Liver (tissue), 9 donors: ENCODE data around the gene TFE3. TPM values are rescaled to one million over a fixed set of nuclear protein-coding genes. Genes with fewer than 3 reads are reported as not detected.

ENCODE experiments used
- DNase-seq: peaks from one replicate; pipeline ENCODE4 v3.0.0-alpha.2; 2017; ENCODE audit warnings: low spot score
- H3K27ac ChIP-seq, 2 donors: one replicate each; pipeline ENCODE4 v1.7.0; 2013; ENCODE audit warnings: inconsistent platforms in 2 of 2, low read length in 2 of 2, control low read depth in 1 of 2, low read depth in 1 of 2, mild to moderate bottlenecking in 1 of 2
- H3K27me3 ChIP-seq, 4 donors: one replicate each; pipeline versions ENCODE4 v1.6.1 to v1.7.0; 2013; ENCODE audit warnings: low read length in 3 of 4, inconsistent platforms in 1 of 4, mild to moderate bottlenecking in 1 of 4, moderate library complexity in 1 of 4; ENCODE audit not compliant: control insufficient read depth in 4 of 4, insufficient read depth in 4 of 4
- H3K36me3 ChIP-seq, 4 donors: one replicate each; pipeline versions ENCODE4 v1.6.1 to v1.7.0; 2013; ENCODE audit warnings: low read length in 3 of 4, mild to moderate bottlenecking in 3 of 4, low read depth in 1 of 4, moderate library complexity in 1 of 4; ENCODE audit not compliant: control insufficient read depth in 4 of 4, insufficient read depth in 3 of 4
- H3K4me1 ChIP-seq, 4 donors: one replicate each; pipeline versions ENCODE4 v1.6.1 to v1.7.0; 2013; ENCODE audit warnings: low read length in 3 of 4, mild to moderate bottlenecking in 3 of 4, moderate library complexity in 1 of 4; ENCODE audit not compliant: control insufficient read depth in 4 of 4, insufficient read depth in 4 of 4
- H3K4me3 ChIP-seq, 3 donors: one replicate each; pipeline versions ENCODE4 v1.6.1 to v1.7.0; 2013; ENCODE audit warnings: low read length in 3 of 3, control low read depth in 1 of 3, low read depth in 1 of 3, mild to moderate bottlenecking in 1 of 3
- H3K9ac ChIP-seq, 2 donors: one replicate each; pipeline ENCODE4 v1.7.0; 2013; ENCODE audit warnings: low read length in 2 of 2, mild to moderate bottlenecking in 2 of 2, moderate library complexity in 2 of 2, control low read depth in 1 of 2, low read depth in 1 of 2
- H3K9me3 ChIP-seq, 4 donors: one replicate each; pipeline versions ENCODE4 v1.6.1 to v1.7.0; 2013; ENCODE audit warnings: low read length in 3 of 4; ENCODE audit not compliant: control insufficient read depth in 4 of 4
- EGR1 ChIP-seq, 2 donors: IDR thresholded peaks; 2 replicates each; pipeline ENCODE4 v1.6.1; 2016 to 2018; ENCODE audit warnings: antibody characterized with exemption in 2 of 2, low read depth in 2 of 2
- FOXA1 ChIP-seq: IDR thresholded peaks from 2 replicates; pipeline ENCODE4 v1.6.1; 2016; ENCODE audit warnings: antibody characterized with exemption
- FOXA2 ChIP-seq: IDR thresholded peaks from 2 replicates; pipeline ENCODE4 v1.6.1; 2016; ENCODE audit warnings: antibody characterized with exemption
- GABPA ChIP-seq, 2 donors: IDR thresholded peaks in 1 of 2; conservative IDR thresholded peaks in 1 of 2; 2 replicates each; pipeline ENCODE4 v1.6.1; 2016; ENCODE audit warnings: antibody characterized with exemption in 2 of 2, mild to moderate bottlenecking in 1 of 2, moderate library complexity in 1 of 2
- HNF4A ChIP-seq, 2 donors: conservative IDR thresholded peaks; 2 replicates each; pipeline ENCODE4 v1.6.1; 2016; ENCODE audit warnings: antibody characterized with exemption in 2 of 2, mild to moderate bottlenecking in 2 of 2
- HNF4G ChIP-seq: IDR thresholded peaks from 2 replicates; pipeline ENCODE4 v1.6.1; 2016; ENCODE audit warnings: antibody characterized with exemption
- JUND ChIP-seq, 2 donors: IDR thresholded peaks; 2 replicates each; pipeline ENCODE4 v1.6.1; 2016; ENCODE audit warnings: antibody characterized with exemption in 2 of 2
- NR2F2 ChIP-seq: IDR thresholded peaks from 2 replicates; pipeline ENCODE4 v1.6.1; 2016; ENCODE audit warnings: antibody characterized with exemption
- RAD21 ChIP-seq, 2 donors: IDR thresholded peaks; 2 replicates each; pipeline ENCODE4 v1.6.1; 2016; ENCODE audit warnings: antibody characterized with exemption in 2 of 2, mild to moderate bottlenecking in 2 of 2
- RXRA ChIP-seq, 2 donors: IDR thresholded peaks; 2 replicates each; pipeline ENCODE4 v1.6.1; 2017 to 2018; ENCODE audit warnings: antibody characterized with exemption in 2 of 2, mild to moderate bottlenecking in 1 of 2
- SP1 ChIP-seq: IDR thresholded peaks from 2 replicates; pipeline ENCODE4 v1.6.1; 2018; ENCODE audit warnings: antibody characterized with exemption, mild to moderate bottlenecking
- TAF1 ChIP-seq: conservative IDR thresholded peaks from 2 replicates; pipeline ENCODE4 v1.6.1; 2016; ENCODE audit warnings: antibody characterized with exemption, mild to moderate bottlenecking
- YY1 ChIP-seq: IDR thresholded peaks from 2 replicates; pipeline ENCODE4 v1.6.1; 2016; ENCODE audit warnings: antibody characterized with exemption, mild to moderate bottlenecking
- ZBTB33 ChIP-seq: IDR thresholded peaks from 2 replicates; pipeline ENCODE4 v1.6.1; 2016; ENCODE audit warnings: antibody characterized with exemption
- WGBS: extraction: QIAGEN DNeasy Blood & Tissue Kit; methylation state at CpG from one replicate; pipeline ENCODE4 v1.1.7; 2013; 5-methylcytosine and 5-hydroxymethylcytosine counted together
- polyA plus RNA-seq, 2 donors: library from polyadenylated mRNA; stranded (reverse) in 1 of 2; unstranded in 1 of 2; fragments of 200-250 nt in 1 of 2; fragments of >200 nt in 1 of 2; fragmentation: Nextera tagmentation in 1 of 2; extraction: Ambion mirVana in 1 of 2; gene quantifications; one replicate each; pipeline versions ENCODE4 v1.2.1 to v1.2.3, GENCODE V29; 2013 to 2015
- total RNA-seq, 2 donors: library from RNA; depleted of rRNA; stranded (reverse); fragments of >200 nt; gene quantifications; one replicate each; pipeline ENCODE4 v1.2.3, GENCODE V29; 2014
- TF ChIP-seq, protein P1 (sequence below): fragments of 150-350 bp; IDR thresholded peaks from 2 replicates; pipeline ENCODE4 v1.5.1; 2017; ENCODE audit warnings: improper control_type of control experiment, low read depth, low read length; ENCODE audit not compliant: missing input control
- TF ChIP-seq, protein P2 (sequence below): IDR thresholded peaks from 2 replicates; pipeline ENCODE4 v1.6.1; 2016; ENCODE audit warnings: antibody characterized with exemption
- TF ChIP-seq, protein P3 (sequence below): IDR thresholded peaks from 2 replicates; pipeline ENCODE4 v1.6.1; 2016; ENCODE audit warnings: antibody characterized with exemption, mild to moderate bottlenecking
- TF ChIP-seq, protein P4 (sequence below): IDR thresholded peaks from 2 replicates; pipeline ENCODE4 v1.6.1; 2016; ENCODE audit warnings: antibody characterized with exemption
- donor health status: healthy.
- donor health status: healthy.
- donor health status: healthy.
- donor health status: healthy.
- donor health status: healthy.

The TFE3 gene
- total and polyA plus RNA-seq, 4 donors = 8.6 to 22.4 (median 13.3) TPM

- Histone ChIP-seq H3K27me3 (no peaks in the 10 kb centered on the region), H3K4me1 (peaks cover 1 to 8% (median 5%) of the 10 kb centered on the region in 4 donors), H3K4me3 (no peak overlapping the region), H3K9me3 (no peaks in the 10 kb centered on the region), H3K9ac (no peak overlapping the region), H3K27ac (no peak overlapping the region), H3K36me3 (peaks cover 0 to 3% (median 0%) of the 10 kb centered on the region in 4 donors)
- no peak for DNase-seq
- TF ChIP-seq SP1 (no peak), JUND (IDR thresholded peaks at IDR 0.05) (no peak), FOXA1 (no peak), RXRA (IDR thresholded peaks at IDR 0.05) (no peak), TAF1 (no peak), NR2F2 (no peak), FOXA2 (no peak), HNF4G (no peak), ZBTB33 (no peak), EGR1 (IDR thresholded peaks at IDR 0.05; ENCODE audit: low read depth in 2 of 2) (no peak), HNF4A (conservative IDR thresholded peaks at IDR 0.05) (no peak), GABPA (IDR thresholded peaks at IDR 0.05 in 1 of 2, conservative IDR thresholded peaks at IDR 0.05 in 1 of 2) (no peak), RAD21 (IDR thresholded peaks at IDR 0.05) (no peak), YY1 (no peak)
- TF ChIP-seq, protein P1, sequence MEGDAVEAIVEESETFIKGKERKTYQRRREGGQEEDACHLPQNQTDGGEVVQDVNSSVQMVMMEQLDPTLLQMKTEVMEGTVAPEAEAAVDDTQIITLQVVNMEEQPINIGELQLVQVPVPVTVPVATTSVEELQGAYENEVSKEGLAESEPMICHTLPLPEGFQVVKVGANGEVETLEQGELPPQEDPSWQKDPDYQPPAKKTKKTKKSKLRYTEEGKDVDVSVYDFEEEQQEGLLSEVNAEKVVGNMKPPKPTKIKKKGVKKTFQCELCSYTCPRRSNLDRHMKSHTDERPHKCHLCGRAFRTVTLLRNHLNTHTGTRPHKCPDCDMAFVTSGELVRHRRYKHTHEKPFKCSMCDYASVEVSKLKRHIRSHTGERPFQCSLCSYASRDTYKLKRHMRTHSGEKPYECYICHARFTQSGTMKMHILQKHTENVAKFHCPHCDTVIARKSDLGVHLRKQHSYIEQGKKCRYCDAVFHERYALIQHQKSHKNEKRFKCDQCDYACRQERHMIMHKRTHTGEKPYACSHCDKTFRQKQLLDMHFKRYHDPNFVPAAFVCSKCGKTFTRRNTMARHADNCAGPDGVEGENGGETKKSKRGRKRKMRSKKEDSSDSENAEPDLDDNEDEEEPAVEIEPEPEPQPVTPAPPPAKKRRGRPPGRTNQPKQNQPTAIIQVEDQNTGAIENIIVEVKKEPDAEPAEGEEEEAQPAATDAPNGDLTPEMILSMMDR = no peak
- TF ChIP-seq, protein P2, sequence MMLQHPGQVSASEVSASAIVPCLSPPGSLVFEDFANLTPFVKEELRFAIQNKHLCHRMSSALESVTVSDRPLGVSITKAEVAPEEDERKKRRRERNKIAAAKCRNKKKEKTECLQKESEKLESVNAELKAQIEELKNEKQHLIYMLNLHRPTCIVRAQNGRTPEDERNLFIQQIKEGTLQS = no peak
- TF ChIP-seq, protein P3, sequence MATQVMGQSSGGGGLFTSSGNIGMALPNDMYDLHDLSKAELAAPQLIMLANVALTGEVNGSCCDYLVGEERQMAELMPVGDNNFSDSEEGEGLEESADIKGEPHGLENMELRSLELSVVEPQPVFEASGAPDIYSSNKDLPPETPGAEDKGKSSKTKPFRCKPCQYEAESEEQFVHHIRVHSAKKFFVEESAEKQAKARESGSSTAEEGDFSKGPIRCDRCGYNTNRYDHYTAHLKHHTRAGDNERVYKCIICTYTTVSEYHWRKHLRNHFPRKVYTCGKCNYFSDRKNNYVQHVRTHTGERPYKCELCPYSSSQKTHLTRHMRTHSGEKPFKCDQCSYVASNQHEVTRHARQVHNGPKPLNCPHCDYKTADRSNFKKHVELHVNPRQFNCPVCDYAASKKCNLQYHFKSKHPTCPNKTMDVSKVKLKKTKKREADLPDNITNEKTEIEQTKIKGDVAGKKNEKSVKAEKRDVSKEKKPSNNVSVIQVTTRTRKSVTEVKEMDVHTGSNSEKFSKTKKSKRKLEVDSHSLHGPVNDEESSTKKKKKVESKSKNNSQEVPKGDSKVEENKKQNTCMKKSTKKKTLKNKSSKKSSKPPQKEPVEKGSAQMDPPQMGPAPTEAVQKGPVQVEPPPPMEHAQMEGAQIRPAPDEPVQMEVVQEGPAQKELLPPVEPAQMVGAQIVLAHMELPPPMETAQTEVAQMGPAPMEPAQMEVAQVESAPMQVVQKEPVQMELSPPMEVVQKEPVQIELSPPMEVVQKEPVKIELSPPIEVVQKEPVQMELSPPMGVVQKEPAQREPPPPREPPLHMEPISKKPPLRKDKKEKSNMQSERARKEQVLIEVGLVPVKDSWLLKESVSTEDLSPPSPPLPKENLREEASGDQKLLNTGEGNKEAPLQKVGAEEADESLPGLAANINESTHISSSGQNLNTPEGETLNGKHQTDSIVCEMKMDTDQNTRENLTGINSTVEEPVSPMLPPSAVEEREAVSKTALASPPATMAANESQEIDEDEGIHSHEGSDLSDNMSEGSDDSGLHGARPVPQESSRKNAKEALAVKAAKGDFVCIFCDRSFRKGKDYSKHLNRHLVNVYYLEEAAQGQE = no peak
- TF ChIP-seq, protein P4, sequence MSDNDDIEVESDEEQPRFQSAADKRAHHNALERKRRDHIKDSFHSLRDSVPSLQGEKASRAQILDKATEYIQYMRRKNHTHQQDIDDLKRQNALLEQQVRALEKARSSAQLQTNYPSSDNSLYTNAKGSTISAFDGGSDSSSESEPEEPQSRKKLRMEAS = no peak
- 89% methylated on average over 5 of the region's 5 CpGs for WGBS
These were observed 39.5 kb downstream of the TFE3 start for GRCh38 chrX:49003696-49004095.
